Neuronal stem cell (in vitro differentiated cells): ENCODE results near the gene CBLN4.

Experiments
- DNase-seq: peaks from one replicate; pipeline ENCODE4 v3.0.0-alpha.2; 2013; ENCODE audit warnings: low spot score
- H2AFZ ChIP-seq: one replicate; pipeline ENCODE4 v1.6.1; 2013; ENCODE audit warnings: mild to moderate bottlenecking, low read length, inconsistent platforms
- H2AK5ac ChIP-seq: 2 replicates; pipeline ENCODE4 v1.6.1; 2013; ENCODE audit warnings: low read depth, mild to moderate bottlenecking, inconsistent platforms, low read length, moderate library complexity, mixed read lengths
- H2BK120ac ChIP-seq: 2 replicates; pipeline ENCODE4 v1.6.1; 2013; ENCODE audit warnings: low read depth, mild to moderate bottlenecking, inconsistent platforms, low read length, moderate library complexity, mixed read lengths
- H2BK12ac ChIP-seq: one replicate; pipeline ENCODE4 v1.6.1; 2013; ENCODE audit warnings: low read length, inconsistent platforms
- H2BK15ac ChIP-seq: 2 replicates; pipeline ENCODE4 v1.6.1; 2013; ENCODE audit warnings: mild to moderate bottlenecking, low read length, inconsistent platforms, mixed read lengths
- H2BK5ac ChIP-seq: one replicate; pipeline ENCODE4 v1.6.1; 2013; ENCODE audit warnings: inconsistent platforms, mild to moderate bottlenecking, low read length, moderate library complexity
- H3K14ac ChIP-seq: one replicate; pipeline ENCODE4 v1.6.1; 2013; ENCODE audit warnings: low read length, inconsistent platforms
- H3K18ac ChIP-seq: 2 replicates; pipeline ENCODE4 v1.6.1; 2013; ENCODE audit warnings: low read length, inconsistent platforms
- H3K23ac ChIP-seq: 2 replicates; pipeline ENCODE4 v1.6.1; 2013; ENCODE audit warnings: low read depth, mild to moderate bottlenecking, mixed read lengths, low read length, inconsistent platforms; ENCODE audit not compliant: poor library complexity
- H3K27ac ChIP-seq: replicated peaks from 3 replicates; pipeline ENCODE4 v1.5.1; 2013; ENCODE audit warnings: low read length, inconsistent platforms
- H3K27me3 ChIP-seq, 3 experiments: 2 replicates each; pipeline ENCODE4 v1.6.1; 2013; ENCODE audit warnings: low read length in 3 of 3, mild to moderate bottlenecking in 2 of 3, inconsistent platforms in 1 of 3, low read depth in 1 of 3, mixed read lengths in 1 of 3, moderate library complexity in 1 of 3; ENCODE audit not compliant: control insufficient read depth in 3 of 3, insufficient read depth in 3 of 3
- H3K36me3 ChIP-seq, 2 donors: replicated peaks in 1 of 2; 2 replicates each; pipeline ENCODE4 v1.6.1; 2013; ENCODE audit warnings: low read length in 2 of 2; ENCODE audit not compliant: control insufficient read depth in 2 of 2, insufficient read depth in 2 of 2
- H3K4ac ChIP-seq: 2 replicates; pipeline ENCODE4 v1.6.1; 2013; ENCODE audit warnings: inconsistent platforms, mild to moderate bottlenecking, low read length, moderate library complexity
- H3K4me1 ChIP-seq, 2 donors: 1 replicate in 1 of 2; 2 replicates in 1 of 2; pipeline ENCODE4 v1.6.1; 2013; ENCODE audit warnings: low read length in 2 of 2, low read depth in 1 of 2; ENCODE audit not compliant: control insufficient read depth in 2 of 2, insufficient read depth in 1 of 2
- H3K4me2 ChIP-seq: one replicate; pipeline ENCODE4 v1.6.1; 2013; ENCODE audit warnings: mild to moderate bottlenecking, low read length, inconsistent platforms; ENCODE audit not compliant: insufficient read depth, poor library complexity, severe bottlenecking
- H3K4me3 ChIP-seq, 2 donors: 2 replicates each; pipeline ENCODE4 v1.5.1; 2013; ENCODE audit warnings: low read length in 2 of 2, mild to moderate bottlenecking in 2 of 2, inconsistent platforms in 1 of 2, moderate library complexity in 1 of 2
- H3K79me1 ChIP-seq: one replicate; pipeline ENCODE4 v1.6.1; 2013; ENCODE audit warnings: low read depth, mild to moderate bottlenecking, inconsistent platforms, low read length, moderate library complexity
- H3K9ac ChIP-seq: one replicate; pipeline ENCODE4 v1.6.1; 2013; ENCODE audit warnings: mild to moderate bottlenecking, low read depth, low read length, inconsistent platforms; ENCODE audit not compliant: poor library complexity
- H3K9me3 ChIP-seq, 2 donors: replicated peaks in 1 of 2; 2 replicates each; pipeline versions ENCODE3 to v1.6.1; 2013; ENCODE audit warnings: low read length in 2 of 2, mild to moderate bottlenecking in 2 of 2, inconsistent platforms in 1 of 2, low read depth in 1 of 2, mixed read lengths in 1 of 2, moderate library complexity in 1 of 2; ENCODE audit not compliant: control insufficient read depth in 2 of 2, insufficient read depth in 1 of 2
- H4K8ac ChIP-seq: one replicate; pipeline ENCODE4 v1.6.1; 2013; ENCODE audit warnings: low read depth, mild to moderate bottlenecking, inconsistent platforms, low read length, moderate library complexity
- H4K91ac ChIP-seq: one replicate; pipeline ENCODE4 v1.6.1; 2013; ENCODE audit warnings: low read length, low read depth, mild to moderate bottlenecking, inconsistent platforms; ENCODE audit not compliant: poor library complexity
- WGBS, 2 donors: extraction: QIAGEN DNeasy Blood & Tissue Kit; methylation state at CpG; one replicate each; pipeline ENCODE4 v1.1.7; 2013; ENCODE audit warnings: missing lambda C conversion rate in 2 of 2, mixed read lengths in 1 of 2; ENCODE audit not compliant: insufficient read length in 2 of 2, insufficient replicate concordance in 1 of 2; ENCODE audit errors: extremely low coverage in 2 of 2; 5-methylcytosine and 5-hydroxymethylcytosine counted together

Gene CBLN4

GRCh38 chr20:56018194-56018593 lies 12.9 kb upstream of the CBLN4 start:
- no peak overlapping the region for H3K4me3 ChIP-seq
- WGBS, 2 donors = no CpG with 5 or more reads among the region's 3 CpGs
- H3K4ac ChIP-seq = no peak overlapping the region

GRCh38 chr20:56017560-56017959 lies 12.2 kb upstream of the CBLN4 start:
- Histone ChIP-seq H4K91ac (no peak overlapping the region), H2BK15ac (no peak overlapping the region), H3K9ac (no peak overlapping the region), H3K27me3 (peaks cover 0 to 2% (median 0%) of the 10 kb centered on the region in 3 experiments), H2AFZ (no peak overlapping the region), H2BK5ac (no peak overlapping the region), H3K14ac (no peak overlapping the region), H4K8ac (no peak overlapping the region), H3K36me3 (no peaks in the 10 kb centered on the region), H3K4me3 (no peak overlapping the region), H3K27ac (no peak overlapping the region), H3K4me2 (no peak overlapping the region), H2AK5ac (no peak overlapping the region), H3K4me1 (no peaks in the 10 kb centered on the region), H3K79me1 (no peaks in the 10 kb centered on the region), H2BK12ac (no peak overlapping the region), H3K18ac (no peak overlapping the region), H2BK120ac (no peak overlapping the region), H3K23ac (no peak overlapping the region), H3K4ac (no peak overlapping the region), H3K9me3 (no peaks in the 10 kb centered on the region)
- no peak for DNase-seq
- WGBS, 2 donors = no CpG with 5 or more reads among the region's 2 CpGs

More at GRCh38 chr20:56018194-56018593, 12.9 kb upstream of the CBLN4 start:
- H3K4me2 ChIP-seq = no peak overlapping the region
- H4K91ac ChIP-seq = no peak overlapping the region
- H2BK15ac ChIP-seq = no peak overlapping the region
- H3K18ac ChIP-seq = no peak overlapping the region
- H3K79me1 ChIP-seq = no peaks in the 10 kb centered on the region
- no peak overlapping the region for H3K27ac ChIP-seq
- peaks cover 0 to 2% (median 0%) of the 10 kb centered on the region in 3 experiments for H3K27me3 ChIP-seq
- H2AFZ ChIP-seq = no peak overlapping the region
- no peak overlapping the region for H3K23ac ChIP-seq
- no peaks in the 10 kb centered on the region for H3K4me1 ChIP-seq
- H3K9me3 ChIP-seq = no peaks in the 10 kb centered on the region
- DNase-seq = no peak
- no peaks in the 10 kb centered on the region for H3K36me3 ChIP-seq
- H3K14ac ChIP-seq = no peak overlapping the region
- no peak overlapping the region for H4K8ac ChIP-seq
- no peak overlapping the region for H2BK120ac ChIP-seq
- no peak overlapping the region for H2BK12ac ChIP-seq
- no peak overlapping the region for H3K9ac ChIP-seq
- no peak overlapping the region for H2AK5ac ChIP-seq
- H2BK5ac ChIP-seq = no peak overlapping the region

GRCh38 chr20:56014998-56015397 lies 9.7 kb upstream of the CBLN4 start:
- H3K23ac ChIP-seq = no peak overlapping the region
- H2BK120ac ChIP-seq = no peak overlapping the region
- no peak overlapping the region for H2BK12ac ChIP-seq
- no peak overlapping the region for H3K27ac ChIP-seq
- no peaks in the 10 kb centered on the region for H3K36me3 ChIP-seq
- no peaks in the 10 kb centered on the region for H3K4me1 ChIP-seq
- H3K4ac ChIP-seq = no peak overlapping the region
- H2AFZ ChIP-seq = no peak overlapping the region
- H4K91ac ChIP-seq = no peak overlapping the region
- no peaks in the 10 kb centered on the region for H3K79me1 ChIP-seq
- no peak overlapping the region for H2BK15ac ChIP-seq
- no peak overlapping the region for H2BK5ac ChIP-seq
- H3K4me2 ChIP-seq = no peak overlapping the region
- no CpG with 5 or more reads among the region's 5 CpGs for WGBS, 2 donors
- no peak for DNase-seq
- no peak overlapping the region for H3K9ac ChIP-seq
- H3K14ac ChIP-seq = no peak overlapping the region
- H3K9me3 ChIP-seq = no peaks in the 10 kb centered on the region
- H2AK5ac ChIP-seq = no peak overlapping the region
- no peak overlapping the region for H4K8ac ChIP-seq
- peaks cover 0 to 2% (median 0%) of the 10 kb centered on the region in 3 experiments for H3K27me3 ChIP-seq
- H3K18ac ChIP-seq = no peak overlapping the region
- H3K4me3 ChIP-seq = peak overlapping the region in 1 of 2 donors; percentile 10

GRCh38 chr20:56014151-56014550 lies 8.8 kb upstream of the CBLN4 start:
- H3K9me3 ChIP-seq = no peaks in the 10 kb centered on the region
- no peak overlapping the region for H2AFZ ChIP-seq
- H3K23ac ChIP-seq = no peak overlapping the region
- H3K4me3 ChIP-seq = no peak overlapping the region
- no peak overlapping the region for H2AK5ac ChIP-seq
- H4K8ac ChIP-seq = no peak overlapping the region
- WGBS, 2 donors = no CpG with 5 or more reads among the region's 2 CpGs
- peaks cover 0 to 2% (median 0%) of the 10 kb centered on the region in 3 experiments for H3K27me3 ChIP-seq
- no peaks in the 10 kb centered on the region for H3K79me1 ChIP-seq
- no peak overlapping the region for H2BK120ac ChIP-seq
- H3K4me1 ChIP-seq = no peaks in the 10 kb centered on the region
- no peak overlapping the region for H3K18ac ChIP-seq
- no peak overlapping the region for H2BK5ac ChIP-seq
- H4K91ac ChIP-seq = no peak overlapping the region
- no peak overlapping the region for H3K14ac ChIP-seq
- H3K4ac ChIP-seq = no peak overlapping the region
- H3K9ac ChIP-seq = no peak overlapping the region
- no peak for DNase-seq
- H2BK15ac ChIP-seq = no peak overlapping the region
- no peak overlapping the region for H2BK12ac ChIP-seq
- no peak overlapping the region for H3K27ac ChIP-seq
- H3K36me3 ChIP-seq = no peaks in the 10 kb centered on the region
- no peak overlapping the region for H3K4me2 ChIP-seq
